ENCODE results near the gene PAK5. TPM values are rescaled to one million over a fixed set of nuclear protein-coding genes. Genes with fewer than 3 reads are reported as not detected.
A peak's percentile ranks its signal among the peaks of the same experiment; 100 is the strongest.

The PAK5 gene
- polyA plus RNA-seq, 2 of the 4 experiments (the other 2 are of a cell fraction) = 0.01 TPM; not detected in 1

- TF ChIP-seq HMGXB4 (CRISPR knock-in tag; IDR thresholded peaks at IDR 0.05; ENCODE audit: borderline replicate concordance) (no peak), HOXA7 (CRISPR knock-in tag; IDR thresholded peaks at IDR 0.05) (no peak), HEYL (CRISPR knock-in tag; IDR thresholded peaks at IDR 0.05) (no peak), ZC3H11A (IDR thresholded peaks at IDR 0.05) (no peak), ZNF302 (CRISPR knock-in tag; IDR thresholded peaks at IDR 0.05) (no peak), BCL3 (IDR thresholded peaks at IDR 0.05) (no peak)
Observed at GRCh38 chr20:9617940-9618339, 220.9 kb downstream of the PAK5 start (continued).

GRCh38 chr20:9616833-9617461 lies 221.9 kb downstream of the PAK5 start:
- H3K9me3 ChIP-seq = no peaks in the 10 kb centered on the region
- peak overlapping the region; percentile 82 for H3K4me2 ChIP-seq
- peak overlapping the region; percentile 39 for H3K4me3 ChIP-seq
- FAIRE-seq (peak; percentile 98), DNase-seq (ENCODE audit: low read depth in 1 of 2, low spot score in 1 of 2) (peak; percentile 65 to 80), ATAC-seq (peak; percentile 79 to 87)
- CTCF ChIA-PET = interaction anchor here (0.6 to 8.1 kb wide), 121 partner anchors 8 to 1972 kb away, joined by 3 to 104 read pairs (median 4); no protein-coding TSS in a partner anchor
- POLR2A ChIA-PET = interaction anchor here (1.0 to 1.1 kb wide), 3 partner anchors 818 to 1650 kb away, joined by 3 to 6 read pairs (median 4); partner anchors contain the start of genes MKKS and SLX4IP
- H3K4me1 ChIP-seq = no peaks in the 10 kb centered on the region
- H3K27ac ChIP-seq = peak overlapping the region in 1 of 2 experiments; percentile 71; a peak in 4 of 6 replicates
- 1% methylated on average over 10 of the region's 10 CpGs for WGBS (ENCODE audit: missing lambda C conversion rate)
- TF ChIP-seq EHMT2 (IDR thresholded peaks at IDR 0.05; ENCODE audit: low read depth) (no peak), RNF2 (IDR thresholded peaks at IDR 0.05; ENCODE audit: borderline replicate concordance, low read depth) (no peak), SMC3 (IDR thresholded peaks at IDR 0.05) (peak; percentile 82), TFCP2L1 (CRISPR knock-in tag; IDR thresholded peaks at IDR 0.05) (no peak), CTCF (IDR thresholded peaks at IDR 0.05) (peak; percentile 98), MYC (IDR thresholded peaks at IDR 0.05; ENCODE audit: borderline replicate concordance, low read length) (no peak), PBX3 (IDR thresholded peaks at IDR 0.05) (no peak), MAZ (IDR thresholded peaks at IDR 0.05; ENCODE audit: borderline replicate concordance, low read depth, low read length) (no peak), REST (IDR thresholded peaks at IDR 0.05) (no peak), CEBPB (IDR thresholded peaks at IDR 0.05) (no peak), RAD21 (conservative IDR thresholded peaks at IDR 0.05 in 1 of 2, IDR thresholded peaks at IDR 0.05 in 1 of 2) (peak; percentile 97), CBX8 (IDR thresholded peaks at IDR 0.05) (no peak), HOXA7 (CRISPR knock-in tag; IDR thresholded peaks at IDR 0.05) (no peak), FOSB (CRISPR knock-in tag; IDR thresholded peaks at IDR 0.05) (no peak), ELK1 (IDR thresholded peaks at IDR 0.05; ENCODE audit: low read depth, low read length) (no peak), RARB (CRISPR knock-in tag; IDR thresholded peaks at IDR 0.05) (no peak), MAFK (IDR thresholded peaks at IDR 0.05; ENCODE audit: partially characterized antibody) (no peak), RFX5 (IDR thresholded peaks at IDR 0.05) (no peak), PHF8 (IDR thresholded peaks at IDR 0.05; ENCODE audit: borderline replicate concordance, low read depth) (no peak), GATA3 (IDR thresholded peaks at IDR 0.05; ENCODE audit: borderline replicate concordance) (no peak), TP53 (CRISPR knock-in tag; IDR thresholded peaks at IDR 0.05) (no peak), JUNB (IDR thresholded peaks at IDR 0.05) (no peak), RCOR1 (IDR thresholded peaks at IDR 0.05; ENCODE audit: low read depth, low read length) (no peak)
